ENCODE data around the gene SMS.

The SMS gene

DNA sequence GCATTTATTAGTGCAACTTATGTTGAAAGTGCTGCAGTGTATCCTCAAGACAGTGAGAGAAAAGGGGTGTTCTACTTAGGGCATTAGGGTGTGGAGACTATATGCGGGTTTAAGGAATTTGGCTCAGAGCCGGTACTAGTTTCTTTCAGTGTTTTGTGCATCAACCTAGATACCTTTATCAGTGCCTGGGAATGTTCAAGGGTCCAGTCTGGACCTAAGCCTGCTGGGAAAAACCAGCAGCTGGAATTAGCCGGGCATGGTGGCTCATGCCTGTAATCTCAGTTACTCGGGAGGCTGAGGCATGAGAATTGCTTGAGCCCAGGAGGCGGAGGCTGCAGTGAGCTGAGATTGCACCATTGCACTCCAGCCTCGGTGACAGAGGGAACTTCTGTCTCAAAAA lies 99.0 kb downstream of the SMS start:
- no peak for DNase-seq (ENCODE audit: low read depth)

- DNase-seq (ENCODE audit: low read depth), result no peak
These were observed 99.7 kb downstream of the SMS start for GRCh38 chrX:22040184-22040583.

DNA sequence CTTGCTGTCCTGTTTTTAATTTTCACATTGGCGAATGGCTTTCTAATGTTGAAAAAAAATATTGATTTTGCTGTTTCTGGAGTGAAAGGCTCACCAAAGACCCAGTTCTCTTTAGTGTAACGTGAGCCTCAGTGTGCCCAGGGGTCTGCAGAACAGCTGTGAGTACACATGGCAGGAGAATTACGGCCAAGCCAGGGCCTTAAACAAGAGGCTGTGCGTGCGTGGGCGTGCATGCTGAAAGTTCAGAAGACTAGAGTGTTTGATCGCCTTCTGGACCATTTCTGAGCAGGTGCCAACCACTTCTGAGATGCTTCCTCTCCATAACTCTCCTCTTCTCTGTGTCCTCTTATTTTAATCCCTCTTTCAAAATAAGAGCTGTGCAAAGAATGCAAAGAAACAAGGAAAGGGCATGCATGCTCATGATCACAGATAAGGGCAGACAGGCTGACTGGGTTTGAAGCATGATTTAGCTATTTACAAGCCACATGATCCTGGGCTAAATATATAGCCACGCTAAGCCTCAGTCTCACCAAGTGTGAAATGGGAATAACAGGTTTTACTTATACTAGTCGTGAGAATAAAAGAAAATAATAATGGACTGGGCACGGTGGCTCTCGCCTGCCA lies 101.5 kb downstream of the SMS start:
- DNase-seq (ENCODE audit: low read depth), result no peak

DNA sequence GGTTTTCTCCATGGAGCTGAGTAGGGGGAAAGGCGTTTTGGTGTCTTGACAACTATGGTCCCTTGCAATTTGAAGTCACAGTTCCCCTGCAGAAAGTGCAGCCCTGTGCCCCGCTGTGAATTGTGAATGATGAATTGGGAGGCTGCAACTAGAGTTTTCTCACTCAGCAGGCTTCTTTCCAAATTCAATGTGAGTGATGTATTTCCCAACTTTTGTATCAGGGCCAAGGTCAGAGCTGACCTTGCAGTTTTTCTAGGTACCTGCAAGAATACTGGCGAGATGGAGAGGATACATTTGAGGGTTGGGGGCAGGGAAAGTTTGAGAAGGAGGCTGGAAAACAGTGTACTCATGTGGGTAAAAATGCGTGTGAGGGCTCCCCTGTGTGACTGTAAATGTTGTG lies 103.4 kb downstream of the SMS start:
- DNase-seq (ENCODE audit: low read depth), result no peak

All from HS-27A (cell line).